Neural cell (in vitro differentiated cells): Measurements from ENCODE around the gene CDH8. TPM values are rescaled to one million over a fixed set of nuclear protein-coding genes. Genes with fewer than 3 reads are reported as not detected.
A peak's percentile ranks its signal among the peaks of the same experiment; 100 is the strongest.

Source experiments
- H2AFZ ChIP-seq: fragments of 200-600, 300-800 bp; sonication (generic), shearing (Covaris generic); 2 replicates; pipeline ENCODE4 v1.6.0; 2014; ENCODE audit warnings: low read depth, mild to moderate bottlenecking, antibody characterized with exemption, low read length, moderate library complexity
- H3F3A ChIP-seq: fragments of 200-600 bp; shearing (Covaris generic); 2 replicates; pipeline ENCODE4 v1.6.1; 2016; ENCODE audit warnings: mild to moderate bottlenecking, moderate library complexity, mixed read lengths, antibody characterized with exemption, low read length; ENCODE audit not compliant: insufficient read depth, poor library complexity, severe bottlenecking
- H3K27ac ChIP-seq: fragments of 200-600, 300-800 bp; sonication (generic), shearing (Covaris generic); 2 replicates; pipeline ENCODE4 v1.5.1; 2014; ENCODE audit warnings: mild to moderate bottlenecking, low read length, moderate library complexity
- H3K27me3 ChIP-seq: fragments of 300-800, 200-600 bp; sonication (generic), shearing (Covaris generic); 2 replicates; pipeline ENCODE4 v1.6.0; 2014; ENCODE audit warnings: mild to moderate bottlenecking, low read depth, low read length, moderate library complexity; ENCODE audit not compliant: insufficient read depth
- H3K36me3 ChIP-seq: fragments of 300-800, 200-600 bp; sonication (generic), shearing (Covaris generic); 2 replicates; pipeline ENCODE4 v1.5.1; 2014; ENCODE audit warnings: mild to moderate bottlenecking, antibody characterized with exemption, low read length, moderate library complexity; ENCODE audit not compliant: insufficient read depth
- H3K4me2 ChIP-seq: fragments of 300-800, 200-600 bp; sonication (generic), shearing (Covaris generic); 2 replicates; pipeline ENCODE4 v1.6.0; 2014; ENCODE audit warnings: mild to moderate bottlenecking, low read length
- H3K4me3 ChIP-seq: fragments of 300-800, 200-600 bp; sonication (generic), shearing (Covaris generic); 2 replicates; pipeline ENCODE4 v1.5.1; 2014; ENCODE audit warnings: mild to moderate bottlenecking, low read length, moderate library complexity
- H3K79me2 ChIP-seq: fragments of 200-600 bp; shearing (Covaris generic); replicated peaks from 2 replicates; pipeline ENCODE4 v1.6.0; 2014; ENCODE audit warnings: mild to moderate bottlenecking, low read length, moderate library complexity; ENCODE audit not compliant: insufficient read depth
- H3K9ac ChIP-seq: fragments of 300-800, 200-600 bp; sonication (generic), shearing (Covaris generic); 2 replicates; pipeline ENCODE4 v1.6.1; 2016; ENCODE audit warnings: mild to moderate bottlenecking, low read length, mixed read lengths
- H3K9me2 ChIP-seq: fragments of 200-600 bp; shearing (Covaris generic); 2 replicates; pipeline ENCODE4 v1.6.1; 2016; ENCODE audit warnings: mild to moderate bottlenecking, low read length, mixed read lengths; ENCODE audit not compliant: insufficient read depth
- H3K9me3 ChIP-seq: fragments of 200-600, 300-800 bp; sonication (generic), shearing (Covaris generic); 2 replicates; pipeline ENCODE4 v1.6.1; 2016; ENCODE audit warnings: mild to moderate bottlenecking, mixed run types, low read length, moderate library complexity, mixed read lengths
- H4K20me1 ChIP-seq: fragments of 200-600 bp; shearing (Covaris generic); 2 replicates; pipeline ENCODE4 v1.6.1; 2016; ENCODE audit warnings: mild to moderate bottlenecking, mixed run types; ENCODE audit not compliant: insufficient read depth
- EP300 ChIP-seq: fragments of 450-650 bp; conservative IDR thresholded peaks from 2 replicates; pipeline ENCODE4 v1.6.1; 2014; ENCODE audit warnings: antibody characterized with exemption, mild to moderate bottlenecking, moderate library complexity; ENCODE audit not compliant: poor library complexity, severe bottlenecking
- EZH2 ChIP-seq: fragments of 200-600, 300-800 bp; shearing (Covaris generic), sonication (generic); IDR thresholded peaks from 2 replicates; pipeline ENCODE4 v1.6.1; 2014; ENCODE audit warnings: antibody characterized with exemption, low read length, borderline replicate concordance, mild to moderate bottlenecking; ENCODE audit not compliant: insufficient read depth, poor library complexity, severe bottlenecking
- MXI1 ChIP-seq: fragments of 450-650 bp; conservative IDR thresholded peaks from 2 replicates; pipeline ENCODE4 v1.6.1; 2014; ENCODE audit warnings: antibody characterized with exemption, mild to moderate bottlenecking; ENCODE audit not compliant: poor library complexity, severe bottlenecking
- POLR2AphosphoS5 ChIP-seq: IDR thresholded peaks from 2 replicates; pipeline ENCODE4 v1.6.1; 2012
- RAD21 ChIP-seq: fragments of 450-650 bp; conservative IDR thresholded peaks from 2 replicates; pipeline ENCODE4 v1.6.1; 2014; ENCODE audit warnings: antibody characterized with exemption, mild to moderate bottlenecking, moderate library complexity
- SMC3 ChIP-seq: fragments of 450-650 bp; conservative IDR thresholded peaks from 2 replicates; pipeline ENCODE4 v1.6.1; 2014; ENCODE audit warnings: antibody characterized with exemption, mild to moderate bottlenecking, moderate library complexity; ENCODE audit not compliant: poor library complexity
- TAF1 ChIP-seq: IDR thresholded peaks from 2 replicates; pipeline ENCODE4 v1.6.1; 2012; ENCODE audit warnings: low read depth
- polyA minus RNA-seq: library from RNA; depleted of rRNA, polyadenylated mRNA; stranded (reverse); fragments of >200 nt; gene quantifications from 2 replicates; pipeline ENCODE4 v1.2.3, GENCODE V29; 2014
- polyA plus RNA-seq: library from polyadenylated mRNA; depleted of rRNA; stranded (reverse); fragments of >200 nt; gene quantifications from 2 replicates; pipeline ENCODE4 v1.2.3, GENCODE V29; 2014
- TF ChIP-seq, protein P1 (sequence below): fragments of 450-650 bp; IDR thresholded peaks from 2 replicates; pipeline ENCODE4 v1.5.1; 2014; ENCODE audit warnings: antibody characterized with exemption, mild to moderate bottlenecking, moderate library complexity; ENCODE audit not compliant: poor library complexity, severe bottlenecking
- TF ChIP-seq, protein P2 (sequence below): IDR thresholded peaks from 2 replicates; pipeline ENCODE4 v1.6.1; 2012; ENCODE audit warnings: borderline replicate concordance

Gene CDH8, protein sequence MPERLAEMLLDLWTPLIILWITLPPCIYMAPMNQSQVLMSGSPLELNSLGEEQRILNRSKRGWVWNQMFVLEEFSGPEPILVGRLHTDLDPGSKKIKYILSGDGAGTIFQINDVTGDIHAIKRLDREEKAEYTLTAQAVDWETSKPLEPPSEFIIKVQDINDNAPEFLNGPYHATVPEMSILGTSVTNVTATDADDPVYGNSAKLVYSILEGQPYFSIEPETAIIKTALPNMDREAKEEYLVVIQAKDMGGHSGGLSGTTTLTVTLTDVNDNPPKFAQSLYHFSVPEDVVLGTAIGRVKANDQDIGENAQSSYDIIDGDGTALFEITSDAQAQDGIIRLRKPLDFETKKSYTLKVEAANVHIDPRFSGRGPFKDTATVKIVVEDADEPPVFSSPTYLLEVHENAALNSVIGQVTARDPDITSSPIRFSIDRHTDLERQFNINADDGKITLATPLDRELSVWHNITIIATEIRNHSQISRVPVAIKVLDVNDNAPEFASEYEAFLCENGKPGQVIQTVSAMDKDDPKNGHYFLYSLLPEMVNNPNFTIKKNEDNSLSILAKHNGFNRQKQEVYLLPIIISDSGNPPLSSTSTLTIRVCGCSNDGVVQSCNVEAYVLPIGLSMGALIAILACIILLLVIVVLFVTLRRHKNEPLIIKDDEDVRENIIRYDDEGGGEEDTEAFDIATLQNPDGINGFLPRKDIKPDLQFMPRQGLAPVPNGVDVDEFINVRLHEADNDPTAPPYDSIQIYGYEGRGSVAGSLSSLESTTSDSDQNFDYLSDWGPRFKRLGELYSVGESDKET
- polyA plus RNA-seq (5.0 and 5.5 TPM in 2 replicates), polyA minus RNA-seq (14.6 and 23.8 TPM in 2 replicates)

DNA sequence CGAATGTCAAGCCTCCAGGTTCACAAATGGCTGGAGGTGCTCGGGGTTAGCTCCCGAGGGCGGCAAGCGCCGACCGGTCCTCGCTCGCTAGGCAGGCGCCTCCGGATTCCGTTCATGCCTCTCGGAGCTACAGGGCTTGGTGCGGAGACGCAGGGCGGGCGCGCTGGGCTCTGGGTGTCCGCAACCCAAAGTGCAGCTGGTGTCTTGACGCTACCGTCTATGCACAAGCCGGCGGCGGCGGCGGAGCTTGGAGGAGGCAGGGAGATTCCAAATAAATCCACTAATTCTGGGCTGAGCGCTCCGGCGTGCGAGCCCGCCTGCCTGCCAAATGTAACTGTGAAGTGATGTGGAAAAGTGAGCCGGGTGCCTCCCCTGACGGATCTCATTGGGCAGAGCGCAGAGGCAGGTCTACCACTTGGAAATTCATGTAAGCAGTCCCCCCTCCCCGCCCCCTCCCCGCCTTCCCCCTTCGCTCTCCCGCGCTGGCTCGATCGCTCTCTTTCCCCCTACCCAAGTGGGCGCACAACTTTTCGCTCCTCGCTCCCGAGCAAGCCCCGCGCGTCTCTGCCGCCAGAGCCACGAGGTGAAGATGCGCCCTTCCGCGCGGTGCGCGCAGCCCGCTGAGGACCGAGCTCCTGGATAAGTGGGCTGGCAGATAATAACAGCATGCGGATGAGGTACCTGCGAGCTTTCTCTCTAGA is at the start of gene CDH8:
TSS of gene CDH8 (minus strand) at position 338 of the 701 bp plus-strand sequence. CDS start 15,035 bp downstream, outside the sequence.
- Histone ChIP-seq H3K27me3 (peaks cover 64% of the 10 kb centered on the region), H2AFZ (peak within 1 kb of the TSS; percentile 10), H3K9me3 (no peaks in the 10 kb centered on the region), H3K27ac (no peak within 1 kb of the TSS), H3K9me2 (no peaks in the 10 kb centered on the region), H4K20me1 (no peaks in the 10 kb centered on the region), H3K79me2 (no peaks in the 10 kb centered on the region), H3K36me3 (no peaks in the 10 kb centered on the region), H3K4me2 (peak within 1 kb of the TSS; percentile 80), H3K4me3 (peak within 1 kb of the TSS; percentile 73), H3K9ac (peak within 1 kb of the TSS; percentile 38), H3F3A (no peaks in the 10 kb centered on the region)
- TF ChIP-seq RAD21, result no peak
- peak; percentile 36 for TF ChIP-seq MXI1

DNA sequence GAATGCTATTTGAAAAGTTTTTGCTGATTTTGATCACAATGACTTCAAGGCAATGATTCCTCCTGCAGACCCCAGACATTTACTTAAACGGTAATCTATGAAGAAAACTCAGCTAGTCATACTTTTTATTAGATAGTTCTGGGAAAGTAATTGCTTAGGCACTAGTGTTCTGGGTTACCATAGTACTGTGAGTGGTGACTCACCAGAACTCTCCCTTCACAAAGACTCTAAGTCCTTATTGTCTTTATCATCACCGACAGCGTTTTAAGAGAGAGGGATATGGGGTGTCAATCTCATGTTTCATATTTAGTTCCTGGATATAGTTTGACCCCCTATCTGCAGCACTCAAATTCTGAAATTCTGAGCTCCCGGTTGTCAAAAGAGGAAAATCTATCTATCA is 43.0 kb upstream of the CDH8 start:
- no peaks in the 10 kb centered on the region for H3K9me3 ChIP-seq

More for the DNA sequence above, 43.0 kb upstream of the CDH8 start:
- Histone ChIP-seq H3K36me3 (no peaks in the 10 kb centered on the region), H3K27ac (no peak overlapping the region), H3K4me3 (no peak overlapping the region), H3F3A (no peaks in the 10 kb centered on the region), H3K9ac (no peak overlapping the region), H2AFZ (no peak overlapping the region), H3K9me2 (no peaks in the 10 kb centered on the region), H3K27me3 (no peaks in the 10 kb centered on the region), H4K20me1 (no peaks in the 10 kb centered on the region), H3K4me2 (no peak overlapping the region), H3K79me2 (no peaks in the 10 kb centered on the region)
- TF ChIP-seq EP300, result no peak
- TF ChIP-seq, protein P1, sequence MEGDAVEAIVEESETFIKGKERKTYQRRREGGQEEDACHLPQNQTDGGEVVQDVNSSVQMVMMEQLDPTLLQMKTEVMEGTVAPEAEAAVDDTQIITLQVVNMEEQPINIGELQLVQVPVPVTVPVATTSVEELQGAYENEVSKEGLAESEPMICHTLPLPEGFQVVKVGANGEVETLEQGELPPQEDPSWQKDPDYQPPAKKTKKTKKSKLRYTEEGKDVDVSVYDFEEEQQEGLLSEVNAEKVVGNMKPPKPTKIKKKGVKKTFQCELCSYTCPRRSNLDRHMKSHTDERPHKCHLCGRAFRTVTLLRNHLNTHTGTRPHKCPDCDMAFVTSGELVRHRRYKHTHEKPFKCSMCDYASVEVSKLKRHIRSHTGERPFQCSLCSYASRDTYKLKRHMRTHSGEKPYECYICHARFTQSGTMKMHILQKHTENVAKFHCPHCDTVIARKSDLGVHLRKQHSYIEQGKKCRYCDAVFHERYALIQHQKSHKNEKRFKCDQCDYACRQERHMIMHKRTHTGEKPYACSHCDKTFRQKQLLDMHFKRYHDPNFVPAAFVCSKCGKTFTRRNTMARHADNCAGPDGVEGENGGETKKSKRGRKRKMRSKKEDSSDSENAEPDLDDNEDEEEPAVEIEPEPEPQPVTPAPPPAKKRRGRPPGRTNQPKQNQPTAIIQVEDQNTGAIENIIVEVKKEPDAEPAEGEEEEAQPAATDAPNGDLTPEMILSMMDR, result no peak
- TF ChIP-seq, protein P2, sequence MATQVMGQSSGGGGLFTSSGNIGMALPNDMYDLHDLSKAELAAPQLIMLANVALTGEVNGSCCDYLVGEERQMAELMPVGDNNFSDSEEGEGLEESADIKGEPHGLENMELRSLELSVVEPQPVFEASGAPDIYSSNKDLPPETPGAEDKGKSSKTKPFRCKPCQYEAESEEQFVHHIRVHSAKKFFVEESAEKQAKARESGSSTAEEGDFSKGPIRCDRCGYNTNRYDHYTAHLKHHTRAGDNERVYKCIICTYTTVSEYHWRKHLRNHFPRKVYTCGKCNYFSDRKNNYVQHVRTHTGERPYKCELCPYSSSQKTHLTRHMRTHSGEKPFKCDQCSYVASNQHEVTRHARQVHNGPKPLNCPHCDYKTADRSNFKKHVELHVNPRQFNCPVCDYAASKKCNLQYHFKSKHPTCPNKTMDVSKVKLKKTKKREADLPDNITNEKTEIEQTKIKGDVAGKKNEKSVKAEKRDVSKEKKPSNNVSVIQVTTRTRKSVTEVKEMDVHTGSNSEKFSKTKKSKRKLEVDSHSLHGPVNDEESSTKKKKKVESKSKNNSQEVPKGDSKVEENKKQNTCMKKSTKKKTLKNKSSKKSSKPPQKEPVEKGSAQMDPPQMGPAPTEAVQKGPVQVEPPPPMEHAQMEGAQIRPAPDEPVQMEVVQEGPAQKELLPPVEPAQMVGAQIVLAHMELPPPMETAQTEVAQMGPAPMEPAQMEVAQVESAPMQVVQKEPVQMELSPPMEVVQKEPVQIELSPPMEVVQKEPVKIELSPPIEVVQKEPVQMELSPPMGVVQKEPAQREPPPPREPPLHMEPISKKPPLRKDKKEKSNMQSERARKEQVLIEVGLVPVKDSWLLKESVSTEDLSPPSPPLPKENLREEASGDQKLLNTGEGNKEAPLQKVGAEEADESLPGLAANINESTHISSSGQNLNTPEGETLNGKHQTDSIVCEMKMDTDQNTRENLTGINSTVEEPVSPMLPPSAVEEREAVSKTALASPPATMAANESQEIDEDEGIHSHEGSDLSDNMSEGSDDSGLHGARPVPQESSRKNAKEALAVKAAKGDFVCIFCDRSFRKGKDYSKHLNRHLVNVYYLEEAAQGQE, result no peak
- TF ChIP-seq POLR2AphosphoS5, result no peak
- TF ChIP-seq EZH2, result no peak
- no peak for TF ChIP-seq TAF1
- no peak for TF ChIP-seq SMC3
- no peak for TF ChIP-seq MXI1
- no peak for TF ChIP-seq RAD21
